IPS-15b (cell line): ENCODE data around the gene EDA.

ENCODE experiments used
- H3K27me3 ChIP-seq: one replicate; pipeline ENCODE4 v1.6.1; 2013; ENCODE audit warnings: low read length; ENCODE audit not compliant: control insufficient read depth, insufficient read depth
- H3K36me3 ChIP-seq: one replicate; pipeline ENCODE4 v1.6.1; 2013; ENCODE audit warnings: low read length; ENCODE audit not compliant: control insufficient read depth, insufficient read depth
- H3K4me1 ChIP-seq: one replicate; pipeline ENCODE4 v1.6.1; 2013; ENCODE audit warnings: mild to moderate bottlenecking, low read length; ENCODE audit not compliant: control insufficient read depth, insufficient read depth
- H3K4me3 ChIP-seq: one replicate; pipeline ENCODE4 v1.5.1; 2013; ENCODE audit warnings: low read depth, low read length
- H3K9ac ChIP-seq: one replicate; pipeline ENCODE4 v1.6.1; 2013; ENCODE audit warnings: low read depth, mild to moderate bottlenecking, low read length
- H3K9me3 ChIP-seq: one replicate; pipeline ENCODE4 v1.6.1; 2013; ENCODE audit warnings: mild to moderate bottlenecking, low read length; ENCODE audit not compliant: control insufficient read depth, insufficient read depth

Gene EDA

DNA sequence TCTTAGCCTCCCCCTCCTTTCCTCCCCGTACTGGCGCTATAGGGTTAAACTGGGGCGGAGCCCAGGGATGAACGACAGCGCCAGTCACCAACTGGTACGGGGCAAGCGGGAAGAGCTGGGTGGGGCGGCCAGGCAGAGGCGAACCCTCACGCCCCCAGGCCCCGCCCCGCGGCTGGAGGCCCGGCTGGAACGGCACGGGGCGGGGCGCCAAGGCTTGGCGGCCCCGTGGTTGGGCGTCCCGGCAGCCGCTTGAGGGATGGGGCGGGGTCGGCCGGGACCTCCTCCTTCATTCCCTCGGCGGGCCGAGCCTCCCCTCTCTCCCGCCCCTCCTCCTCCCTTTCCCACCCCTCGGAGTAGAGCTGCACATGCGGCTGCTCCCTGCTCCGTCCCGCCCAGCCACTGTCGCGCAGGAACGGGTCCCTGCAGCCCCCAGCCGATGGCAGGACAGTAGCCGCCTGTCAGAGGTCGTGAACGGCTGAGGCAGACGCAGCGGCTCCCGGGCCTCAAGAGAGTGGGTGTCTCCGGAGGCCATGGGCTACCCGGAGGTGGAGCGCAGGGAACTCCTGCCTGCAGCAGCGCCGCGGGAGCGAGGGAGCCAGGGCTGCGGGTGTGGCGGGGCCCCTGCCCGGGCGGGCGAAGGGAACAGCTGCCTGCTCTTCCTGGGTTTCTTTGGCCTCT lies at the start of gene EDA:
Gene EDA (plus strand): TSS at position 335 of the 678 bp plus-strand sequence.
- H3K4me1 ChIP-seq = peaks cover 3% of the 10 kb centered on the region
- H3K9me3 ChIP-seq = no peaks in the 10 kb centered on the region
- H3K27me3 ChIP-seq = peaks cover 9% of the 10 kb centered on the region
- H3K9ac ChIP-seq = no peak within 1 kb of the TSS
- no peaks in the 10 kb centered on the region for H3K36me3 ChIP-seq
- peak within 1 kb of the TSS; percentile 62 for H3K4me3 ChIP-seq

- H3K9me3 ChIP-seq = peaks cover 1% of the 10 kb centered on the region
- H3K36me3 ChIP-seq = no peaks in the 10 kb centered on the region
- no peak overlapping the region for H3K9ac ChIP-seq
- peaks cover 2% of the 10 kb centered on the region for H3K27me3 ChIP-seq
- H3K4me3 ChIP-seq = no peak overlapping the region
- H3K4me1 ChIP-seq = peaks cover 4% of the 10 kb centered on the region
Measured at GRCh38 chrX:69568828-69569227, 47.1 kb upstream of the EDA start.

GRCh38 chrX:69597399-69597798 lies 18.5 kb upstream of the EDA start:
- Histone ChIP-seq H3K4me3 (no peak overlapping the region), H3K27me3 (peaks cover 2% of the 10 kb centered on the region), H3K9ac (no peak overlapping the region), H3K4me1 (no peaks in the 10 kb centered on the region), H3K9me3 (no peaks in the 10 kb centered on the region), H3K36me3 (no peaks in the 10 kb centered on the region)

- Histone ChIP-seq H3K27me3 (peaks cover 2% of the 10 kb centered on the region), H3K4me3 (no peak overlapping the region), H3K4me1 (no peaks in the 10 kb centered on the region), H3K9ac (no peak overlapping the region), H3K9me3 (no peaks in the 10 kb centered on the region), H3K36me3 (no peaks in the 10 kb centered on the region)
Measured at GRCh38 chrX:69600182-69600581, 15.7 kb upstream of the EDA start.

DNA sequence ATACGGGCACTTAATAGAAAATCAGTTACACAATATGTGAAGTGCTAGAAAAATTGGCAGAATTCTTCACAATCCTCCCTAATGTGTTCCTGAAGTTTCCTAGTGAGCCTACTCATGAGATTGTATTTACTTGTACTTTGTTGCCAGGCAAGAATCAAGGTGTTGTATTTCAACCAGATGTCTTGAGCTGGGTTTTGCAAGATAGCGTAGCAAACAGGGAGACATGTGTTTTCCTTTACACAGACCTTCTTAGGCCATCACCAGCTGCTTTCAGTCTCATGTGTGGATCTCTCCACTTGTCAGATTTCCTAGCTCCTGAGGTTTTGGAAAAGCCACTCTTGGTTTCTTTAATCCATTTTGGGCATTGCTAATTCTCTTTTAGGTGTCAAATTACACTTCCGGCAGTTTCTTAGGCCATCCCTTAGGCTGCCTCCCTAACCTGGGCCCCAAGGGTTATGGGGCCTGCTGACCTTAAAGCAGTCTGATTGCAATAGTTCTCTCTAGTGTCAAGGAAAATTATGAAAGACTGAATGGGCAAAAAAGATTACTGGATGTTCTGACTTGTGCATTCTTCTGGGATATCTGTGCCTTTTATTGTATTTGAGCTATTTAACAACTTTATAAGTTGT lies 12.2 kb upstream of the EDA start:
- no peak overlapping the region for H3K4me3 ChIP-seq
- H3K9ac ChIP-seq = no peak overlapping the region
- H3K27me3 ChIP-seq = peaks cover 2% of the 10 kb centered on the region
- H3K4me1 ChIP-seq = no peaks in the 10 kb centered on the region
- H3K36me3 ChIP-seq = no peaks in the 10 kb centered on the region
- H3K9me3 ChIP-seq = no peaks in the 10 kb centered on the region

DNA sequence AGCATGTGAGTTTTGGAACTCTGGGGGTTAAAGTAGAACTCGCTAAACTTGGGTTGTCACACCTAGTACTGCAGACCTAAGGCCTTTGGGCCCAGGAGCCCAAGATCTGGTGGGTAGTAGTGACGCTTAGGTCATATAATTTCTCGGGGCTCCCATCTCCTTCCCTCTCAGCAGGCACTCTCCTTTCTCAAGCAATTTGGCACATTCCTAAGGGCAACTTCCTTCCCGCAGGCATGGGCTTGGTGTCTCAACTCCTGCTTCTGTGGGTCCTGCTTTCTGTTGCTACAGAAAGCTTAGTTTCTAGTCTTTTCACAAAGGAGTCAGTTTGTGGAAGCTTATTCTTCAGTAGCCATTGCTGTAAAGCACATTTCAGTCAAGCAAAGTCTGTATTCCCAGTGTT lies 10.4 kb upstream of the EDA start:
- no peaks in the 10 kb centered on the region for H3K36me3 ChIP-seq

GRCh38 chrX:69607616-69608015 lies 8.3 kb upstream of the EDA start:
- H3K9ac ChIP-seq = no peak overlapping the region
- no peak overlapping the region for H3K4me3 ChIP-seq
- no peaks in the 10 kb centered on the region for H3K27me3 ChIP-seq
- H3K4me1 ChIP-seq = no peaks in the 10 kb centered on the region
- no peaks in the 10 kb centered on the region for H3K9me3 ChIP-seq
- no peaks in the 10 kb centered on the region for H3K36me3 ChIP-seq

More for the DNA sequence above, 10.4 kb upstream of the EDA start:
- no peaks in the 10 kb centered on the region for H3K4me1 ChIP-seq
- H3K9ac ChIP-seq = no peak overlapping the region
- H3K4me3 ChIP-seq = no peak overlapping the region
- H3K27me3 ChIP-seq = no peaks in the 10 kb centered on the region
- no peaks in the 10 kb centered on the region for H3K9me3 ChIP-seq

GRCh38 chrX:69613946-69614345 lies 2.0 kb upstream of the EDA start:
- H3K9me3 ChIP-seq = no peaks in the 10 kb centered on the region
- H3K4me1 ChIP-seq = peaks cover 3% of the 10 kb centered on the region
- no peaks in the 10 kb centered on the region for H3K36me3 ChIP-seq
- no peak overlapping the region for H3K9ac ChIP-seq
- H3K27me3 ChIP-seq = peaks cover 9% of the 10 kb centered on the region
- no peak overlapping the region for H3K4me3 ChIP-seq

DNA sequence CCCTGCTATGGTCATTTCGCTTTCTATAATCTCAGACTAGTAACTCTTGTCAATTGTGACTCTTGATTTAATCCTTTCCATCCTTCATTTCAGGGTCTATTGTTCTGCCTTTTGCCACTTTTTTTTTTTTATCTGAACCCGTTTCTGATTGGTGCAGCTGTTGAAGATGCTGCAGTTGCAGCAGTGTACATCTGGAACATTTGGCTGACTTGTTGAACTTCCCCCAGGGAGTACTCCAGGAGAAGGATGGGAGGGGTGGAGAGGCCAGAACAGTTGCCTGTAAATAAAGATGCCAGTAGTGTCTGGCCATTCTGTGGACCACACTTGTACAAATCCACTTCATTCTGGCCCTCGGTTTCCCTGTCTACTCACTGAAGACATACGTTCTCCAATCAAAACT lies 1.0 kb upstream of the EDA start:
- H3K4me1 ChIP-seq = peaks cover 3% of the 10 kb centered on the region
- no peak overlapping the region for H3K4me3 ChIP-seq
- H3K9ac ChIP-seq = no peak overlapping the region
- H3K27me3 ChIP-seq = peaks cover 9% of the 10 kb centered on the region
- H3K9me3 ChIP-seq = no peaks in the 10 kb centered on the region
- no peaks in the 10 kb centered on the region for H3K36me3 ChIP-seq

GRCh38 chrX:69615342-69615741 lies 571 bp upstream of the EDA start:
- Histone ChIP-seq H3K9ac (no peak overlapping the region), H3K4me3 (peak overlapping the region; percentile 50), H3K36me3 (no peaks in the 10 kb centered on the region), H3K4me1 (peaks cover 3% of the 10 kb centered on the region), H3K27me3 (peaks cover 9% of the 10 kb centered on the region), H3K9me3 (no peaks in the 10 kb centered on the region)

DNA sequence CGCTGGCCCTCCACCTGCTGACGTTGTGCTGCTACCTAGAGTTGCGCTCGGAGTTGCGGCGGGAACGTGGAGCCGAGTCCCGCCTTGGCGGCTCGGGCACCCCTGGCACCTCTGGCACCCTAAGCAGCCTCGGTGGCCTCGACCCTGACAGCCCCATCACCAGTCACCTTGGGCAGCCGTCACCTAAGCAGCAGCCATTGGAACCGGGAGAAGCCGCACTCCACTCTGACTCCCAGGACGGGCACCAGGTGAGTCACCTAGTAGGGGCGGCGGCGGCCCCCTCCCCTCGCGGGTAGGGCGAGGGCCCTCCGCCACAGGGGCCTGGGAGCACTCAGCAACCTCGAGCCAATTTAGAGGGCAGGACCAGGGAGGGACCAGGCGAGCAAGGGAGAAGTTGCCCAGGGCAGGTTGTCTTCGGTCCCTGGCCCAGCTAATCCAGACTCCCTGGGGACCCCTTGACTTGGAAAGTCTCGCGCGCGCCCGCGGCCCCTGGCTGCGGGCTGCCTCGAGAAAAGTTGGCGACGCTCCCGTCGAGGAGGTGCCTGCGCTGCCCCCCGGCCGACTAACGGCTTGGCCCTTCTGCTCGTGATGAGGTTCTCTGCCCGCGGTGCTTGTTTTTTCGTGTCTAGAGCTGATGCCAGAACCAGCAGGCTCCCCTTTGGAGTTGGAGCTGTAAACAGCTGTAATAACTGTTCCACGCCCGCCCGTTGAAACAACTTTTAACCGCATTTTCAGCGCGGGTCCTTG lies 717 bp downstream of the EDA start:
- H3K9ac ChIP-seq = no peak overlapping the region
- H3K4me1 ChIP-seq = peaks cover 3% of the 10 kb centered on the region
- H3K36me3 ChIP-seq = no peaks in the 10 kb centered on the region
- peaks cover 9% of the 10 kb centered on the region for H3K27me3 ChIP-seq
- H3K9me3 ChIP-seq = no peaks in the 10 kb centered on the region
- peak overlapping the region; percentile 62 for H3K4me3 ChIP-seq

DNA sequence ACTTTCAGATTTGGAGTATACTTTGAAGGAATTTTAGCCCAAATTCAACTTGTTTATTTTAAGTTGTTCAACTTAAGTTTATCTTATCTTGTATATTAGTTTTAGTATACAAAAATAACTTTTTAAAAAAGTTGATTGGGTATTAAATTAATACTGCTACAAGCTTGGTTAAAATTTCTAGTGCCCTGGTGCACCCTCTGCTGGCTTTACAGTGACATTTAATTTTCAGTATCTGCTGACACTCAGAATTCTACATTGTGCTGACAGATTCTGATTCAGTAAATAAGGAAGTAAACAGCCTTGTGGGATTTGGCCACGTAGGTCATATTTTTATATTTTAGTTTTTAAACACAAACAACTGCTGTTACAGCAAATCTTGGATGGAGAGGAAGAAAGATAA lies 2.9 kb downstream of the EDA start:
- H3K4me1 ChIP-seq = peaks cover 3% of the 10 kb centered on the region
- H3K4me3 ChIP-seq = no peak overlapping the region

More for the DNA sequence above, 2.9 kb downstream of the EDA start:
- Histone ChIP-seq H3K36me3 (no peaks in the 10 kb centered on the region), H3K9me3 (no peaks in the 10 kb centered on the region), H3K9ac (no peak overlapping the region), H3K27me3 (peaks cover 9% of the 10 kb centered on the region)
